RWPE2 (cell line): ENCODE data around the gene SAP30BP.

Source experiments
- ATAC-seq: fragments of 200-7000 bp; cut with Tn5 transposase; 3 replicates; pipeline ENCODE4 v1.9.1; 2021; ENCODE audit warnings: low read depth
- DNase-seq: peaks from one replicate; pipeline ENCODE4 v3.0.0-alpha.2; 2020; ENCODE audit warnings: low spot score
- H3K27ac ChIP-seq: fragments of 450-650 bp; 2 replicates; pipeline ENCODE4 v1.5.1; 2017; ENCODE audit warnings: mild to moderate bottlenecking; ENCODE audit not compliant: poor library complexity, severe bottlenecking
- H3K27me3 ChIP-seq: fragments of 250-450 bp; sonication (Bioruptor Pico); 2 replicates; pipeline ENCODE4 v1.5.1; 2021; ENCODE audit warnings: mild to moderate bottlenecking, moderate library complexity; ENCODE audit not compliant: insufficient read depth, poor library complexity, severe bottlenecking
- H3K36me3 ChIP-seq: fragments of 250-450 bp; sonication (Bioruptor Pico); 2 replicates; pipeline ENCODE4 v1.5.1; 2020; ENCODE audit warnings: low read depth, mild to moderate bottlenecking, moderate library complexity
- H3K4me1 ChIP-seq: fragments of 250-450 bp; sonication (Bioruptor Pico); 2 replicates; pipeline ENCODE4 v1.5.1; 2021; ENCODE audit warnings: mild to moderate bottlenecking, moderate library complexity; ENCODE audit not compliant: insufficient read depth, poor library complexity, severe bottlenecking
- H3K4me3 ChIP-seq: fragments of 250-450 bp; sonication (Bioruptor Pico); 2 replicates; pipeline ENCODE4 v1.5.1; 2021; ENCODE audit warnings: mild to moderate bottlenecking, moderate library complexity; ENCODE audit not compliant: severe bottlenecking
- H3K9me3 ChIP-seq: fragments of 250-450 bp; sonication (Bioruptor Pico); 2 replicates; pipeline ENCODE4 v1.5.1; 2021; ENCODE audit warnings: mild to moderate bottlenecking, moderate library complexity; ENCODE audit not compliant: severe bottlenecking
- CTCF ChIP-seq: fragments of 450-650 bp; IDR thresholded peaks from one replicate; pipeline ENCODE4 v1.5.1; 2017; ENCODE audit warnings: mild to moderate bottlenecking, moderate library complexity; ENCODE audit not compliant: poor library complexity, severe bottlenecking

Gene SAP30BP

DNA sequence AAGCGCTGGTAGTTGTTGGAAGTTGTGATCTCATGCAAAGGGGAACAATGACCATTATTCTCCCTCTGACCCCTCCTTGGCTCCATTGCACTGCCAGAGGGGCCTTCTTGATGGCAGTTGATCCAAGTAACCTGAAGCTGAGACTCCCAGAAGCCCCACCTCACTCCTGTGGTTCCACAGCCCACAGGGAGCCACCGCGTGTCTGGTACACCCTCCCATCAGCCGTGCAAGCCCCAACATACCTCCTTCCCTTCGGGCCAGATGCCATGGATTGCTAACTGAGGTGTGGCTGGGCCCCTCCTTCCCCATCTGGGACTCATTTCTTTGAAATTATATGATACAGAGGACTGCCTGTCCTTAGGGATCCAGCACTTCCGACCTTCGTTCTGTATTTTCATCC is 17.8 kb downstream of the SAP30BP start:
- Histone ChIP-seq H3K9me3 (no peaks in the 10 kb centered on the region), H3K27me3 (no peaks in the 10 kb centered on the region), H3K36me3 (peaks cover 50% of the 10 kb centered on the region), H3K4me3 (no peak overlapping the region), H3K27ac (peak overlapping the region; percentile 100), H3K4me1 (peaks cover 85% of the 10 kb centered on the region)
- DNase-seq = peak; percentile 99
- ATAC-seq = peak; percentile 72
- no peak for TF ChIP-seq CTCF

DNA sequence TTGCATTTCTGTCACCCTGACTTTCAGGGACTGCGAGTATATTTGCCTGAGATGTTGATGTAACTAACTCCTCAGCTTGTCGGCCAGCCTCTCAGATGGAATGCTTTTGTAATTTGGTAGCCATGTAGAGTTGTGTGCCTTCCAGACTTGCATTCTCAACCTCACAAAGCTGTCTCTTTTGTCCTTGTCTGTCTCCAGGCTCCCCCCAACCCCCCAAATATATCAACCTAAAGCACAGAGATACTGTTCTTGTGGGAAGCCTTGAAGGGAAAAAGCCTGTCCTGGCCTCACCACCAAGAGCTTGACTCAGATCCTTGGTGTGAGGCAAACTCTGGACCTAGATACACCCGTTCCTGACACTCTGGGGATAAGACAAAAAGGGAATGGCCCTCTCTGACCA is 18.4 kb downstream of the SAP30BP start:
- no peaks in the 10 kb centered on the region for H3K9me3 ChIP-seq
- no peak for TF ChIP-seq CTCF
- peak overlapping the region; percentile 100 for H3K27ac ChIP-seq
- peaks cover 50% of the 10 kb centered on the region for H3K36me3 ChIP-seq
- no peak for ATAC-seq
- H3K4me1 ChIP-seq = peaks cover 85% of the 10 kb centered on the region
- DNase-seq = no peak
- no peaks in the 10 kb centered on the region for H3K27me3 ChIP-seq
- H3K4me3 ChIP-seq = no peak overlapping the region

- Histone ChIP-seq H3K36me3 (peaks cover 65% of the 10 kb centered on the region), H3K4me1 (peaks cover 94% of the 10 kb centered on the region), H3K27me3 (no peaks in the 10 kb centered on the region), H3K27ac (peak overlapping the region; percentile 100), H3K9me3 (no peaks in the 10 kb centered on the region), H3K4me3 (no peak overlapping the region)
- DNase-seq (no peak), ATAC-seq (peak; percentile 6)
- TF ChIP-seq CTCF = no peak
These were observed 21.2 kb downstream of the SAP30BP start for GRCh38 chr17:75688209-75688825.

DNA sequence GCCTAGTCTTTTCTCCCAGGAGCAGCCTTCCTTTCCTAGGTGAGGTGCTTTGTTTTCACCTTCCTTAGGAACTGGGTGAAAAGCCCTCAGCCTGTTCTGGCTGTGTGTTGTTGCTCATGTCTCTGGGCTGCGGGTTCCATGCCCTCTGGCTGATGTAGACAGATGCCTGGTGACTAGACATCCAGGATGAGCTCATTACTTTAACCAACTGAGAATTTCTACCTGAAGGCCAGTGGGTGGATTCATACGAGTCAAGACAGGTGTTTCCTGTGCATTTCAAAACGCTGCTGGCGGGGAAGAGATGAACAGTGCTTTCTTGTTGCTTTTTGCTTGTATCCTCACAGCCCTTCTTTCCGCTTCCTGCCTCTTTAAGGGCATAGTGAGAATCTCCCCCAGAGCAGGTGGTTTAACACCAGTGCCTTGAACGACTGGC is 22.3 kb downstream of the SAP30BP start:
- Histone ChIP-seq H3K27ac (peak overlapping the region; percentile 100), H3K36me3 (peaks cover 66% of the 10 kb centered on the region), H3K4me1 (peaks cover 94% of the 10 kb centered on the region), H3K27me3 (no peaks in the 10 kb centered on the region), H3K4me3 (no peak overlapping the region), H3K9me3 (no peaks in the 10 kb centered on the region)
- peak; percentile 94 for DNase-seq
- peak; percentile 68 for ATAC-seq
- TF ChIP-seq CTCF = no peak

- Histone ChIP-seq H3K4me1 (peaks cover 92% of the 10 kb centered on the region), H3K9me3 (no peaks in the 10 kb centered on the region), H3K27ac (peak overlapping the region; percentile 100), H3K27me3 (no peaks in the 10 kb centered on the region), H3K36me3 (peaks cover 73% of the 10 kb centered on the region), H3K4me3 (no peak overlapping the region)
- no peak for ATAC-seq
- DNase-seq = no peak
- no peak for TF ChIP-seq CTCF
These were observed 24.2 kb downstream of the SAP30BP start for GRCh38 chr17:75691371-75691791.
